Chondrocyte (in vitro differentiated cells): ENCODE measurements around the gene C10orf143. TPM values are rescaled to one million over a fixed set of nuclear protein-coding genes. Genes with fewer than 3 reads are reported as not detected.
"Not testable (repeated sequence)": the region's sequence is repeated elsewhere in the genome, so short reads cannot be mapped to it uniquely, and the experiment has no call there.

Experiments
- DNase-seq: peaks from one replicate; pipeline ENCODE4 v3.0.0; 2021; ENCODE audit warnings: mixed read lengths, low spot score
- H3K27ac Mint-ChIP-seq: one replicate; pipeline ENCODE4 v1.8.0; 2021; ENCODE audit warnings: mild to moderate bottlenecking, moderate library complexity, mixed read lengths; ENCODE audit not compliant: unreplicated experiment
- H3K27me3 Mint-ChIP-seq: 2 replicates; pipeline ENCODE4 v1.8.0; 2021; ENCODE audit warnings: low read depth, mixed read lengths
- H3K36me3 Mint-ChIP-seq: 2 replicates; pipeline ENCODE4 v1.8.0; 2021; ENCODE audit warnings: low read depth, mixed read lengths
- H3K4me1 Mint-ChIP-seq: 2 replicates; pipeline ENCODE4 v1.8.0; 2021; ENCODE audit warnings: low read depth, mild to moderate bottlenecking, mixed read lengths
- H3K4me3 Mint-ChIP-seq: one replicate; pipeline ENCODE4 v1.8.0; 2021; ENCODE audit warnings: mild to moderate bottlenecking, moderate library complexity, mixed read lengths; ENCODE audit not compliant: unreplicated experiment
- H3K9me3 Mint-ChIP-seq: 2 replicates; pipeline ENCODE4 v1.8.0; 2021; ENCODE audit warnings: low read depth, mixed read lengths
- total RNA-seq: library from RNA; stranded (reverse); gene quantifications from 3 replicates; pipeline ENCODE4 v1.2.1, GENCODE V29; 2021
- TF ChIP-seq, protein P1 (sequence below): fragments of 200-600 bp; sonication (generic); IDR thresholded peaks from 2 replicates; pipeline ENCODE4 v1.5.0; 2021; ENCODE audit warnings: antibody characterized with exemption, mild to moderate bottlenecking, moderate library complexity

The C10orf143 gene
- total RNA-seq, 1 donor from 2014 or later = 2.6 TPM

GRCh38 chr10:130099344-130099743, 11.3 kb downstream of the C10orf143 start:
- Mint-ChIP-seq H3K27me3 (no peaks in the 10 kb centered on the region), H3K4me3 (no peak overlapping the region), H3K9me3 (peaks cover 9% of the 10 kb centered on the region), H3K4me1 (no peaks in the 10 kb centered on the region), H3K27ac (no peak overlapping the region), H3K36me3 (peaks cover 2% of the 10 kb centered on the region)
- DNase-seq = no peak
- TF ChIP-seq, protein P1, sequence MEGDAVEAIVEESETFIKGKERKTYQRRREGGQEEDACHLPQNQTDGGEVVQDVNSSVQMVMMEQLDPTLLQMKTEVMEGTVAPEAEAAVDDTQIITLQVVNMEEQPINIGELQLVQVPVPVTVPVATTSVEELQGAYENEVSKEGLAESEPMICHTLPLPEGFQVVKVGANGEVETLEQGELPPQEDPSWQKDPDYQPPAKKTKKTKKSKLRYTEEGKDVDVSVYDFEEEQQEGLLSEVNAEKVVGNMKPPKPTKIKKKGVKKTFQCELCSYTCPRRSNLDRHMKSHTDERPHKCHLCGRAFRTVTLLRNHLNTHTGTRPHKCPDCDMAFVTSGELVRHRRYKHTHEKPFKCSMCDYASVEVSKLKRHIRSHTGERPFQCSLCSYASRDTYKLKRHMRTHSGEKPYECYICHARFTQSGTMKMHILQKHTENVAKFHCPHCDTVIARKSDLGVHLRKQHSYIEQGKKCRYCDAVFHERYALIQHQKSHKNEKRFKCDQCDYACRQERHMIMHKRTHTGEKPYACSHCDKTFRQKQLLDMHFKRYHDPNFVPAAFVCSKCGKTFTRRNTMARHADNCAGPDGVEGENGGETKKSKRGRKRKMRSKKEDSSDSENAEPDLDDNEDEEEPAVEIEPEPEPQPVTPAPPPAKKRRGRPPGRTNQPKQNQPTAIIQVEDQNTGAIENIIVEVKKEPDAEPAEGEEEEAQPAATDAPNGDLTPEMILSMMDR = no peak

DNA sequence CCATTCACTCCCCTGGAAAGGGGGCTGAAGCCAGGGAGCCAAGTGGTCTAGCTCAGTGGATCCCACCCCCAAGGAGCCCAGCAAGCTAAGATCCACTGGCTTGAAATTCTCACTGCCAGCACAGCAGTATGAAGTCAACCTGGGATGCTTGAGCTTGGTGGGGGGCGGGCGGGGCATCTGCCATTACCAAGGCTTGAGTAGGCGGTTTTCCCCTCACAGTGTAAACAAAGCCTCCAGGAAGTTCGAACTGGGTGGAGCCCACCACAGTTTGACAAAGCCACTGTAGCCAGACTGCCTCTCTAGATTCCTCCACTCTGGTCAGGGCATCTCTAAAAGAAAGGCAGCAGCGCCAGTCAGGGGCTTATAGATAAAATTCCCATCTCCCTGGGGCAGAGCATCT, 20.1 kb downstream of the C10orf143 start:
- not testable (repeated sequence) for H3K27me3 Mint-ChIP-seq, DNase-seq, H3K4me1 Mint-ChIP-seq, H3K36me3 Mint-ChIP-seq, H3K4me3 Mint-ChIP-seq, H3K27ac Mint-ChIP-seq
- H3K9me3 Mint-ChIP-seq = peaks cover 22% of the 10 kb centered on the region

DNA sequence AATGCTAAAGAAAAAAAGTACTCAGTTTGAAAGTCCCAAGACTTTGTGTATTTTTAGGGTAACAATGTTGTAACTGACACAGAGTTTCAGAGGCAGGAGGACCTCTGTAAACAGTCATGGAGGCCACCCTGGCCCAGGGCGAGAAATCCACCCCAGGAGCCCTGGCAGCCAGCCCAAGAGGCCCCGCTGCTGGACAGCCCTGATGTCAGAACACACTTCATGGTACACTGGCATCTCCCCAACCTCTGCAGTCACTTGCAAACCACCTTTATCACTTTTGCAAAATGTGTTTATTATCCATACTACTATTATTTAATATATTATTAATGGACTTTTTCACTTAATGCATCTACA, 30.2 kb downstream of the C10orf143 start:
- TF ChIP-seq, protein P1 = no peak
- no peak for DNase-seq
- H3K36me3 Mint-ChIP-seq = peaks cover 3% of the 10 kb centered on the region
- no peak overlapping the region for H3K27ac Mint-ChIP-seq
- H3K27me3 Mint-ChIP-seq = no peaks in the 10 kb centered on the region
- no peaks in the 10 kb centered on the region for H3K4me1 Mint-ChIP-seq
- H3K9me3 Mint-ChIP-seq = peaks cover 6% of the 10 kb centered on the region
- no peak overlapping the region for H3K4me3 Mint-ChIP-seq

DNA sequence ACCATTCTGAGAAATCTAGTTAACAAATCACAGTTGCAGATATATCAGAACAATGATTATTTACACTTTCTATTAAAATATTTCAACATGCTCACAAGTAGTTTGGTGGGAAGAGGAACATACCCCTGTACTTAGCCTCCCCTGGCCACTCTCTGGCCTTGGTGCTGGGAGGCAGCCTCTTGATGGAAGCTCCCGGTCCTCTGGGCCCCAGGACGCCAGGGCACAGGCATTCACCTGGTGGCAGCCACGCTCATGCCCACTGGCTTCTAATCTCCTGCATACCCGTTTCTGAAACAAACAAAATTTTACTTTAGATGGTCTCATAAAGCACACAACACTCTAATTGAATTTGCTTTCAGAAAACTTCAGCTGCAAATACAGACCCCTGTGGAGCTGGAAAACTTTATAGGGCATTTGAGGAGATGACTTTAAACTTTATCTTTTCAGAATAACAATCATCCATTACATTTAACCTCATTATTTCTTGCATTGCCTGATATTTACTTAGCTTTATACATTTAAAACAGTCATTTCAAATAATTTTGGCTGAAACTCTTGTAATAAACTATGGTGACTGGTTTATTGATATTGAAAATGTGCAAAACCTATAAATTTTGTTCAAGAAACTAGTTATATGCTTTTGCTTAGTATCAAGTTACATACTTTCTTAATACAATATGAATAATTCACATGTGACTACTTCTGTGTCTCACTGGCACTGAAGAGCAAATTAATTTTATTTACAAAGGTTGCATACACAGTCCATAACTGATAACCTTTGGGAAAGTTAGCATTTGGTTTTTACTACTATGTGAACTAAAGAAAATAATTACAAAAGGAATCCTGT, 30.8 kb downstream of the C10orf143 start:
- Mint-ChIP-seq H3K27ac (no peak overlapping the region), H3K9me3 (peaks cover 6% of the 10 kb centered on the region), H3K27me3 (no peaks in the 10 kb centered on the region), H3K4me3 (no peak overlapping the region), H3K4me1 (no peaks in the 10 kb centered on the region), H3K36me3 (peaks cover 3% of the 10 kb centered on the region)
- TF ChIP-seq, protein P1 = no peak
- DNase-seq = no peak

GRCh38 chr10:130078120-130078519, 32.5 kb downstream of the C10orf143 start:
- Mint-ChIP-seq H3K27me3 (no peaks in the 10 kb centered on the region), H3K4me3 (no peak overlapping the region), H3K27ac (no peak overlapping the region), H3K36me3 (peaks cover 2% of the 10 kb centered on the region), H3K9me3 (peaks cover under 1% of the 10 kb centered on the region), H3K4me1 (no peaks in the 10 kb centered on the region)
- TF ChIP-seq, protein P1 = no peak
- DNase-seq = no peak

- Mint-ChIP-seq H3K27me3 (no peaks in the 10 kb centered on the region), H3K9me3 (peaks cover 11% of the 10 kb centered on the region), H3K4me3 (no peak overlapping the region), H3K27ac (no peak overlapping the region), H3K36me3 (peaks cover 8% of the 10 kb centered on the region), H3K4me1 (no peaks in the 10 kb centered on the region)
- TF ChIP-seq, protein P1 = no peak
- DNase-seq = no peak
These were observed 33.9 kb downstream of the C10orf143 start for GRCh38 chr10:130076681-130077080.
